ENCODE measurements around the gene WDTC1.

- TF ChIP-seq CTCF (IDR thresholded peaks at IDR 0.05; ENCODE audit: control extremely low read depth in 1 of 3, insufficient read depth in 1 of 3, low read depth in 1 of 3, low read length in 3 of 3) (peak in 2 of 3 experiments; percentile 35 to 43; a peak in 3 of 4 replicates), EZH2 (IDR thresholded peaks at IDR 0.05; ENCODE audit: low read depth, low read length, severe bottlenecking) (no peak)
These were observed 122.3 kb downstream of the WDTC1 start for GRCh38 chr1:27356619-27357280.
